ENCODE measurements around the gene GRID1. TPM values are rescaled to one million over a fixed set of nuclear protein-coding genes. Genes with fewer than 3 reads are reported as not detected.

GRID1 gene
- total and polyA plus RNA-seq, 10 of the 15 experiments (the other 5 are each of a cell fraction or from before 2014, with no cell fraction given) = 0.04 to 0.62 (median 0.08) TPM; not detected in 5

DNA sequence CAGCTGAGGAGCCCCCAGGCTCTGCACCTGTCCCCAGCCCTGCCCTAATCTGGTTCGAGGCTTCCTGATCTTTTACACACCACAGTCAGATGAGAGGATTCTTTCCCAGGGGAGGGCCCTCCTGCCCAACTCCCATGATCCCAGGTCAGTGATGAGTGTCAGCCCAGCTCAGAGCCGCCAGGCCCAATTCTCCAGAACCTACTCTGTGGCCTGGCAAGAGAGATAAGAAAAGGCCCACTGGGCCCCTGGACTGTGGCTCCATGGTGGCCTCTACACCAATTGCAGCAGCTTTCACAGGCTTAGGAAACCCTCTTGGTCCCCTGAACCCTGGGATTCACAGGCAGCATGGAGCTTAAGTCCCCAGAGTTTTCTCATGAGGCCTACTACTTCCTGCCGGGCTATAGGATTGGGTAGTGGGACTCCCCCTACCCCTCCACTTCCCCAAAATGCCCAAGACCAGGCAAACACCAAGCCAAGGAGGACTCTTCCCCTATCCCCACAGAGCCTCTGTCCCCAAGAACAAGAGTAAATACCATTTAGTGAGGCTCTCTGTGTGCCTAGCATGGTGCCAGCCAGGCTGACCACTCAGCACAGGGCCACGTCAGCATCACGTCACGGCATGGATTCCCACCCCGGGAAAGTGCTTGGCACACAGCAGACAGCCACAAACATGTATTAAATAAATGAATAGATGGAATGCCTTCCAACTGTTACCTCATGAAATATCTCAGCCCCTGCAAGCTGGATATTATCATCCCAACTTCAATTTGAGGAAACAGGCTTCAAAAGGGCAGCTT is 100.0 kb downstream of the GRID1 start:
- 36% methylated on average over 7 of the region's 7 CpGs for WGBS (ENCODE audit: insufficient coverage, insufficient replicate concordance, low lambda C conversion rate, missing lambda C conversion rate)
- Histone ChIP-seq H3K4me1 (ENCODE audit: control insufficient read depth, insufficient read depth, low read length) (no peaks in the 10 kb centered on the region), H3K79me2 (ENCODE audit: control insufficient read depth, insufficient read depth, low read length) (no peaks in the 10 kb centered on the region), H4K20me1 (ENCODE audit: control insufficient read depth, insufficient read depth) (no peaks in the 10 kb centered on the region), H3K4me2 (ENCODE audit: control insufficient read depth, insufficient read depth) (no peak overlapping the region), H3K9ac (ENCODE audit: control insufficient read depth, insufficient read depth, low read length) (no peak overlapping the region), H3K27me3 (replicated peaks in 1 of 2; ENCODE audit: control insufficient read depth in 2 of 2, insufficient read depth in 2 of 2, low read length in 1 of 2) (no peaks in the 10 kb centered on the region; a peak in 2 of 4 replicates), H3K4me3 (no peak overlapping the region), H2AFZ (ENCODE audit: control insufficient read depth, low read depth, low read length) (no peak overlapping the region), H3K36me3 (ENCODE audit: control insufficient read depth in 2 of 2, insufficient read depth in 2 of 2, low read length in 1 of 2) (no peaks in the 10 kb centered on the region), H3K27ac (ENCODE audit: control insufficient read depth, insufficient read depth) (no peak overlapping the region), H3K9me3 (replicated peaks; ENCODE audit: control insufficient read depth, insufficient read depth, low read length) (no peaks in the 10 kb centered on the region)
- DNase-seq (ENCODE audit: low read depth, low spot score) = no peak
- BruUV-seq (replicated peaks) = no TSS peak
- ChIA-PET SMC1A (ENCODE audit: uncharacterized antibody, unreplicated experiment) (no interaction called here), POLR2A (interaction anchor here (0.5 kb wide), 1 partner anchor 136 kb away, joined by 3 read pairs; no protein-coding TSS in a partner anchor), CTCF (interaction anchor here (0.6 kb wide), 1 partner anchor 131 kb away, joined by 3 read pairs; no protein-coding TSS in a partner anchor), RAD21 (ENCODE audit: unreplicated experiment) (no interaction called here)
- in situ Hi-C loops (cut with MboI) (no loop called here), intact Hi-C loops (cut with micrococcal nuclease; ENCODE audit: unreplicated experiment) (no loop called here)
- ATAC-seq = no peak
- TF ChIP-seq GABPA (IDR thresholded peaks at IDR 0.05; ENCODE audit: low read depth) = no peak
- FAIRE-seq = no peak

DNA sequence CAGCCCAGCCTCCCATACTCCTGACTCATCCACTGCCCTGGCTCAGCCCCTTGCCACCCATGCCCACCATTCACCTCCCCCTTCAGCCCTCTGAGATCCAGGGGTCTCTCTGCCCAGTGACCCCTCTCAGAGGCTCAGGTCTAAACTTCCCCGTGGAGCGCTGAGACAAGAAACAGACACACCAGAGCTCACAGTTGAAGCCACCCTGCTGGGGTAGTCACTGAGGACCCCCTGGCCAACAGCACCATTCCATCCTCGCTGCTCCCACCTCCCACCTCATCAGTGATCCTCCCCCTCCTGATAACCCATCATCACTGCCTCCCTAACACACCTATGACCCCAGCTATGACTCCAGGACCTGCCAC is 100.7 kb downstream of the GRID1 start:
- ATAC-seq (no peak), FAIRE-seq (no peak), DNase-seq (ENCODE audit: low read depth, low spot score) (no peak)
- H3K79me2 ChIP-seq (ENCODE audit: control insufficient read depth, insufficient read depth, low read length) = no peaks in the 10 kb centered on the region
- ChIA-PET POLR2A (no interaction called here), CTCF (interaction anchor here (0.6 kb wide), 1 partner anchor 132 kb away, joined by 3 read pairs; no protein-coding TSS in a partner anchor), RAD21 (ENCODE audit: unreplicated experiment) (no interaction called here), SMC1A (ENCODE audit: uncharacterized antibody, unreplicated experiment) (no interaction called here)
- H3K27me3 ChIP-seq (replicated peaks in 1 of 2; ENCODE audit: control insufficient read depth in 2 of 2, insufficient read depth in 2 of 2, low read length in 1 of 2) = peaks cover 0 to 2% of the 10 kb centered on the region in 2 experiments; a peak in 3 of 4 replicates
- in situ Hi-C loops (cut with MboI) (no loop called here), intact Hi-C loops (cut with micrococcal nuclease; ENCODE audit: unreplicated experiment) (no loop called here)
- H3K4me2 ChIP-seq (ENCODE audit: control insufficient read depth, insufficient read depth) = no peak overlapping the region
- H3K9me3 ChIP-seq (replicated peaks; ENCODE audit: control insufficient read depth, insufficient read depth, low read length) = no peaks in the 10 kb centered on the region
- H3K4me3 ChIP-seq = no peak overlapping the region
- no TSS peak for BruUV-seq (replicated peaks)
- no peaks in the 10 kb centered on the region for H3K4me1 ChIP-seq (ENCODE audit: control insufficient read depth, insufficient read depth, low read length)
- H3K27ac ChIP-seq (ENCODE audit: control insufficient read depth, insufficient read depth) = no peak overlapping the region
- H3K36me3 ChIP-seq (ENCODE audit: control insufficient read depth in 2 of 2, insufficient read depth in 2 of 2, low read length in 1 of 2) = no peaks in the 10 kb centered on the region
- no peak overlapping the region for H3K9ac ChIP-seq (ENCODE audit: control insufficient read depth, insufficient read depth, low read length)
- 14% methylated on average over 3 of the region's 3 CpGs for WGBS (ENCODE audit: insufficient coverage, insufficient replicate concordance, low lambda C conversion rate, missing lambda C conversion rate)
- no peaks in the 10 kb centered on the region for H4K20me1 ChIP-seq (ENCODE audit: control insufficient read depth, insufficient read depth)
- H2AFZ ChIP-seq (ENCODE audit: control insufficient read depth, low read depth, low read length) = no peak overlapping the region
- TF ChIP-seq ZNF384 (IDR thresholded peaks at IDR 0.05; ENCODE audit: borderline replicate concordance, low read depth, low read length) (no peak), MXI1 (IDR thresholded peaks at IDR 0.05; ENCODE audit: low read depth, low read length) (no peak), SMARCA5 (IDR thresholded peaks at IDR 0.05) (no peak), FOXM1 (IDR thresholded peaks at IDR 0.05; ENCODE audit: low read depth, low read length) (no peak), NFYB (IDR thresholded peaks at IDR 0.05; ENCODE audit: insufficient read depth, low read depth, low read length) (no peak), HDAC6 (IDR thresholded peaks at IDR 0.05; ENCODE audit: unreplicated experiment) (no peak), RFX5 (IDR thresholded peaks at IDR 0.05; ENCODE audit: low read depth, low read length) (no peak), SPI1 (IDR thresholded peaks at IDR 0.05; ENCODE audit: borderline replicate concordance, insufficient read depth, low read depth, low read length) (no peak), NR2F1 (conservative IDR thresholded peaks at IDR 0.05) (no peak)
- TF ChIP-seq, protein P1, sequence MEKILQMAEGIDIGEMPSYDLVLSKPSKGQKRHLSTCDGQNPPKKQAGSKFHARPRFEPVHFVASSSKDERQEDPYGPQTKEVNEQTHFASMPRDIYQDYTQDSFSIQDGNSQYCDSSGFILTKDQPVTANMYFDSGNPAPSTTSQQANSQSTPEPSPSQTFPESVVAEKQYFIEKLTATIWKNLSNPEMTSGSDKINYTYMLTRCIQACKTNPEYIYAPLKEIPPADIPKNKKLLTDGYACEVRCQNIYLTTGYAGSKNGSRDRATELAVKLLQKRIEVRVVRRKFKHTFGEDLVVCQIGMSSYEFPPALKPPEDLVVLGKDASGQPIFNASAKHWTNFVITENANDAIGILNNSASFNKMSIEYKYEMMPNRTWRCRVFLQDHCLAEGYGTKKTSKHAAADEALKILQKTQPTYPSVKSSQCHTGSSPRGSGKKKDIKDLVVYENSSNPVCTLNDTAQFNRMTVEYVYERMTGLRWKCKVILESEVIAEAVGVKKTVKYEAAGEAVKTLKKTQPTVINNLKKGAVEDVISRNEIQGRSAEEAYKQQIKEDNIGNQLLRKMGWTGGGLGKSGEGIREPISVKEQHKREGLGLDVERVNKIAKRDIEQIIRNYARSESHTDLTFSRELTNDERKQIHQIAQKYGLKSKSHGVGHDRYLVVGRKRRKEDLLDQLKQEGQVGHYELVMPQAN (conservative IDR thresholded peaks at IDR 0.05) = no peak
- TF ChIP-seq, protein P2, sequence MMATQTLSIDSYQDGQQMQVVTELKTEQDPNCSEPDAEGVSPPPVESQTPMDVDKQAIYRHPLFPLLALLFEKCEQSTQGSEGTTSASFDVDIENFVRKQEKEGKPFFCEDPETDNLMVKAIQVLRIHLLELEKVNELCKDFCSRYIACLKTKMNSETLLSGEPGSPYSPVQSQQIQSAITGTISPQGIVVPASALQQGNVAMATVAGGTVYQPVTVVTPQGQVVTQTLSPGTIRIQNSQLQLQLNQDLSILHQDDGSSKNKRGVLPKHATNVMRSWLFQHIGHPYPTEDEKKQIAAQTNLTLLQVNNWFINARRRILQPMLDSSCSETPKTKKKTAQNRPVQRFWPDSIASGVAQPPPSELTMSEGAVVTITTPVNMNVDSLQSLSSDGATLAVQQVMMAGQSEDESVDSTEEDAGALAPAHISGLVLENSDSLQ (IDR thresholded peaks at IDR 0.05) = no peak
- TF ChIP-seq, protein P3, sequence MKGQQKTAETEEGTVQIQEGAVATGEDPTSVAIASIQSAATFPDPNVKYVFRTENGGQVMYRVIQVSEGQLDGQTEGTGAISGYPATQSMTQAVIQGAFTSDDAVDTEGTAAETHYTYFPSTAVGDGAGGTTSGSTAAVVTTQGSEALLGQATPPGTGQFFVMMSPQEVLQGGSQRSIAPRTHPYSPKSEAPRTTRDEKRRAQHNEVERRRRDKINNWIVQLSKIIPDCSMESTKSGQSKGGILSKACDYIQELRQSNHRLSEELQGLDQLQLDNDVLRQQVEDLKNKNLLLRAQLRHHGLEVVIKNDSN (IDR thresholded peaks at IDR 0.05; ENCODE audit: borderline replicate concordance, extremely low read length, insufficient read depth, low read depth, low read length) = no peak
